GM19452 (cell line): Measurements from ENCODE around the gene ZNF564.
"Not testable (repeated sequence)": the region's sequence is repeated elsewhere in the genome, so short reads cannot be mapped to it uniquely, and the experiment has no call there.

Experiments
- ATAC-seq: cut with Tn5 transposase; IDR thresholded peaks from one replicate; pipeline ENCODE4 v1.9.1; 2021; ENCODE audit not compliant: unreplicated experiment

The ZNF564 gene

GRCh38 chr19:12497032-12497431, 54.2 kb downstream of the ZNF564 start:
- ATAC-seq = no peak

GRCh38 chr19:12496480-12496879, 54.8 kb downstream of the ZNF564 start:
- ATAC-seq = no peak

DNA sequence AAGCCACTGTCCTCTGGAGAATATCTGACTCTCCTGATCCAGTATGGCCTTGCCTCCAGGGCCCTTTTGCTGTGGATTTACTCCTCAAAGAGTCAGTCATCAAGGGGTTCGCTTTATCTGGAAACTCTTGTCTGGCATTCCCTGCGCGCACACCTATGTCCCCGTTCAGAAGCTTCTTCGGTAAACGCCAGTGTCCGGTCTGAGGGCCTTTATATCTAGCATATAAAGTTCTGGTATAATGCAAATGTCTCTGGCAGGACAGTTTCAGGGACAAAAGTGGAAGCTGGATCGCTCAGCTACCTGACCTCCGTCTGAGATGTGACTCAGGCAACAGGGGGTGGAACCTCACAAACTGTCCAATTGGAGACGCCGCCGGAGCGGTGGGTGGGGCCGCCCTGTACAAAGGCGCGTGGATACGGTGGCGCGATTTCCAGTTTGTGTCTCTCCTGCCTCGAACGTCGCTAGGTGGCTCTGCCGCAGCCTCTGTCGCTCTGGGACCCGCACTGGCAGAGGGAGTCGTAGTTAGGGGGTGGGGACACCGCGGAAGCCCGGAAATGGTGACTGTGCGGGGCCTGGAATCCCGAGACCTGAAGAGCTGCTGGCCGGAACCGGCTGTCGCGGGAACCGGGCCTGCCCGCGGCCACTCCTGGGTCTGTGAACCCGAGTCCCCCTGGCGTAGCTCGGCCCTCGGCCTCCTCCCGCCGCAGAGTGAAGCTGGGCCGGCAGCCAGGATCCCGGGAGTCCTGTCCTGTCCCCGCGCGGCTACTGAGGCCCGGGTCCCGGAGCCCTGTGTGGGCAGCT, 56.1 kb downstream of the ZNF564 start:
- ATAC-seq = no peak

GRCh38 chr19:12494260-12494860, 56.9 kb downstream of the ZNF564 start:
- ATAC-seq = no peak

- not testable (repeated sequence) for ATAC-seq
Observed at GRCh38 chr19:12486265-12486783, 65.0 kb downstream of the ZNF564 start.

GRCh38 chr19:12485571-12485970, 65.7 kb downstream of the ZNF564 start:
- ATAC-seq = no peak

- peak; percentile 5 for ATAC-seq
Observed at GRCh38 chr19:12485052-12485416, 66.2 kb downstream of the ZNF564 start.

- peak; percentile 95 for ATAC-seq
Observed at GRCh38 chr19:12484371-12485051, 66.8 kb downstream of the ZNF564 start, which contains the start of gene ZNF709. TSS of gene ZNF709 (minus strand) at chr19:12484816. CDS start at chr19:12484657, 159 bp downstream.

DNA sequence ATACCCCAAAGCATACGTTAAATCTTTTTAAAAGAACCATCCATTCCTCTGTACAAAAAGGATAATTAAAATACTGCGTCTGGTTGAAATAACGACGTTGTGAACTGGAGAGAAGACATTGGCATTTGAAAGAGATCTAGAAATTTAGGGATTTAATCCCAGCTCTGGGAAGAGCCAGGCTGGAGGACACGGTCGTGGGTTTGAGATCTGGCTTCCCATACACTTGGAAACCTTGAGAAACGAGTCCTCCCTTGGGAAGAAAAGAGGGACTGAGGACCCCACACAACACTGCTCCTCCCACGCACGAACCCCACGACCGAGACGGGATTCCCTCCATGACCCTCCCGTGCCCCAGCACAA, 67.3 kb downstream of the ZNF564 start:
- no peak for ATAC-seq

DNA sequence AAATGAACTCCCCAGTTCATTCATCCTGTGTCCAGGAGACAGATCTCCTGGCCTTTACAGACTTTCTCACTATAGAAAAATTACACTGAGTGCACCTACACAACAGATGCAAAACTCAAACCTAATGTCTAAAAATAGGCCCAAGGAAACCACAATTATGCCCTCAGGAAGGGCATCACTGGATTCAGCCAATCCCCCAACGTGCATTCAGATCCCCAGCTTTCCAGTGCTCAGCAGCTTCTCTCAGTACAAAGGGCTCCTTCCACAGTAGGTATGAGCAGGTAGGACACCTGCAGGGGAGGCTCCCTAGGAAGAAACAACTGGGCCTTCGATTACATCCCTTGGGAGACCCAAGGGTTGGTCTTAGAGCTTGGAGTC, 68.8 kb downstream of the ZNF564 start:
- ATAC-seq = no peak

DNA sequence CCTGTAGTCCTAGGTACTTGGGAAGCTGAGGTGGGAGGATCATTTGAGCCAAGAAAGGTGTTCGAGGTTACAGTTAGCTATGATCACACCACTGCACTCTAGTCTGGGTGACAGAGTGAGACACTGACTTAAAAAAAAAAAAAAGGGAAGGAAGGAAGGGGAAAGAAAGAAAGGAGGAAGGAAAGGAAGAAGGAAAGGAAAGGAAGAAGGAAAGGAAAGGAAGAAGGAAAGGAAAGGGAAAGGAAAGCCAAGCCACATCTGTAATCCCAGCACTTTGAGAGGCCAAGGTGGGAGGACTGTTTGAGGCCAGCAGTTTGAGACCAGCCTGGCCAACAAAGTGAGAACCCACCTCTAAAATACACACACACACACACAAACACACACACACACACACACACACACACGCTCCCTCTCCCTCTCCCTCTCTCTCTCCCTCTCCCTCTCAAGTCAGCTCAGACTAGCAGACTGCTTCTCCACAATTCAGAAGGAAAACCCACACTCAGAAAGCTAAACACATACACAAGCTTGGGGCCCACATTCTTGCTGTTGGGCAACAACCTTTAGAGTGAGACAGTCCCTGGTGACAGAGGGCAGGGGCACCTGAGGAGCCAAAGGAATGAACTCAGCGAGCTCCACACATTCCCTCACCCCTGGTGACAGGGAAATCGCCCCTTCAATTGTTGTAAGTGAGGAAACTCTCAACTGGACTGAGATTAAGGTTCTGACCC, 69.3 kb downstream of the ZNF564 start:
- no peak for ATAC-seq

- no peak for ATAC-seq
Observed at GRCh38 chr19:12478234-12478941, 72.9 kb downstream of the ZNF564 start.
